DND-41 (cell line): ENCODE results near the gene NR1H4.

Source experiments
- ATAC-seq: fragments of 200-7000 bp; cut with Tn5 transposase; 3 replicates; pipeline ENCODE4 v1.9.1; 2021; ENCODE audit warnings: low read depth; ENCODE audit not compliant: insufficient read depth
- DNase-seq: peaks from one replicate; pipeline ENCODE4 v3.0.0-alpha.2; 2020
- H2AFZ ChIP-seq: 2 replicates; pipeline ENCODE4 v1.6.0; 2012; ENCODE audit warnings: low read depth, low read length
- H3K27ac ChIP-seq: 2 replicates; pipeline ENCODE4 v1.5.1; 2012; ENCODE audit warnings: low read length, inconsistent platforms
- H3K27me3 ChIP-seq: fragments of 200-600 bp; sonication (generic); 2 replicates; pipeline ENCODE4 v1.6.0; 2012; ENCODE audit warnings: low read length, mild to moderate bottlenecking, inconsistent platforms; ENCODE audit not compliant: insufficient read depth, poor library complexity
- H3K36me3 ChIP-seq: 2 replicates; pipeline ENCODE4 v1.5.1; 2012; ENCODE audit warnings: low read length, inconsistent platforms; ENCODE audit not compliant: insufficient read depth
- H3K4me1 ChIP-seq: 2 replicates; pipeline ENCODE4 v1.5.1; 2012; ENCODE audit warnings: mild to moderate bottlenecking, low read length; ENCODE audit not compliant: insufficient read depth
- H3K4me2 ChIP-seq: 2 replicates; pipeline ENCODE4 v1.6.0; 2012; ENCODE audit warnings: mild to moderate bottlenecking, moderate library complexity, low read length, inconsistent platforms; ENCODE audit not compliant: insufficient read depth
- H3K4me3 ChIP-seq, 2 experiments: fragments of 200-600 bp in 1 of 2; shearing (Covaris generic) in 1 of 2; 2 replicates each; pipeline ENCODE4 v1.5.1; 2012 to 2016; ENCODE audit warnings: inconsistent platforms in 2 of 2, low read length in 2 of 2, mild to moderate bottlenecking in 2 of 2, low read depth in 1 of 2, moderate library complexity in 1 of 2
- H3K79me2 ChIP-seq: 2 replicates; pipeline ENCODE4 v1.6.0; 2012; ENCODE audit warnings: low read length, inconsistent platforms; ENCODE audit not compliant: insufficient read depth
- H3K9ac ChIP-seq: 2 replicates; pipeline ENCODE4 v1.6.0; 2012; ENCODE audit warnings: low read depth, mild to moderate bottlenecking, inconsistent platforms, low read length, moderate library complexity
- H3K9me3 ChIP-seq: 2 replicates; pipeline ENCODE4 v1.5.1; 2012; ENCODE audit warnings: low read length, moderate library complexity, mild to moderate bottlenecking, inconsistent platforms; ENCODE audit not compliant: insufficient read depth, severe bottlenecking
- H4K20me1 ChIP-seq: 2 replicates; pipeline ENCODE4 v1.6.0; 2012; ENCODE audit warnings: low read length; ENCODE audit not compliant: insufficient read depth
- CTCF ChIP-seq: IDR thresholded peaks from 2 replicates; pipeline ENCODE4 v1.5.1; 2012; ENCODE audit warnings: borderline replicate concordance, low read length, moderate library complexity, mild to moderate bottlenecking; ENCODE audit not compliant: poor library complexity, severe bottlenecking; ENCODE audit errors: extremely low read depth
- EZH2 ChIP-seq: IDR thresholded peaks from 3 replicates; pipeline ENCODE4 v1.6.1; 2012; ENCODE audit warnings: borderline replicate concordance, low read depth, mild to moderate bottlenecking, moderate library complexity, low read length, inconsistent platforms; ENCODE audit not compliant: severe bottlenecking

Gene NR1H4

GRCh38 chr12:100533376-100533775 lies 59.7 kb downstream of the NR1H4 start:
- TF ChIP-seq CTCF: no peak
- TF ChIP-seq EZH2: no peak
- no peak overlapping the region for H3K9ac ChIP-seq
- no peaks in the 10 kb centered on the region for H3K79me2 ChIP-seq
- H4K20me1 ChIP-seq: no peaks in the 10 kb centered on the region
- no peak overlapping the region for H3K4me3 ChIP-seq
- H3K4me1 ChIP-seq: no peaks in the 10 kb centered on the region
- peaks cover 3% of the 10 kb centered on the region for H3K27me3 ChIP-seq
- no peaks in the 10 kb centered on the region for H3K9me3 ChIP-seq
- no peaks in the 10 kb centered on the region for H3K36me3 ChIP-seq
- DNase-seq: no peak
- no peak overlapping the region for H2AFZ ChIP-seq
- no peak overlapping the region for H3K27ac ChIP-seq
- H3K4me2 ChIP-seq: no peak overlapping the region
- no peak for ATAC-seq

GRCh38 chr12:100534625-100535227 lies 61.1 kb downstream of the NR1H4 start:
- H4K20me1 ChIP-seq: no peaks in the 10 kb centered on the region
- H3K79me2 ChIP-seq: no peaks in the 10 kb centered on the region
- no peaks in the 10 kb centered on the region for H3K9me3 ChIP-seq
- no peak overlapping the region for H3K27ac ChIP-seq
- no peak for DNase-seq
- H3K4me2 ChIP-seq: no peak overlapping the region
- no peak for ATAC-seq
- H3K4me1 ChIP-seq: no peaks in the 10 kb centered on the region
- no peaks in the 10 kb centered on the region for H3K36me3 ChIP-seq
- no peak overlapping the region for H3K9ac ChIP-seq
- no peak overlapping the region for H2AFZ ChIP-seq
- TF ChIP-seq CTCF (no peak), EZH2 (no peak)
- H3K4me3 ChIP-seq: no peak overlapping the region
- peaks cover 3% of the 10 kb centered on the region for H3K27me3 ChIP-seq

- Histone ChIP-seq H3K79me2 (no peaks in the 10 kb centered on the region), H4K20me1 (no peaks in the 10 kb centered on the region), H3K27ac (no peak overlapping the region), H3K4me2 (no peak overlapping the region), H3K9ac (no peak overlapping the region), H3K36me3 (no peaks in the 10 kb centered on the region), H3K27me3 (no peaks in the 10 kb centered on the region), H3K4me3 (no peak overlapping the region), H3K4me1 (no peaks in the 10 kb centered on the region), H3K9me3 (no peaks in the 10 kb centered on the region), H2AFZ (no peak overlapping the region)
- peak; percentile 52; the same call in 2 of the 3 replicates for ATAC-seq
- DNase-seq: peak; percentile 54
- TF ChIP-seq CTCF (no peak), EZH2 (no peak)
Measured at GRCh38 chr12:100539202-100539601, 65.5 kb downstream of the NR1H4 start.
